Measurements from ENCODE around the gene GPRC5A.
"Not testable (repeated sequence)": the region's sequence is repeated elsewhere in the genome, so short reads cannot be mapped to it uniquely, and the experiment has no call there.

GPRC5A gene

DNA sequence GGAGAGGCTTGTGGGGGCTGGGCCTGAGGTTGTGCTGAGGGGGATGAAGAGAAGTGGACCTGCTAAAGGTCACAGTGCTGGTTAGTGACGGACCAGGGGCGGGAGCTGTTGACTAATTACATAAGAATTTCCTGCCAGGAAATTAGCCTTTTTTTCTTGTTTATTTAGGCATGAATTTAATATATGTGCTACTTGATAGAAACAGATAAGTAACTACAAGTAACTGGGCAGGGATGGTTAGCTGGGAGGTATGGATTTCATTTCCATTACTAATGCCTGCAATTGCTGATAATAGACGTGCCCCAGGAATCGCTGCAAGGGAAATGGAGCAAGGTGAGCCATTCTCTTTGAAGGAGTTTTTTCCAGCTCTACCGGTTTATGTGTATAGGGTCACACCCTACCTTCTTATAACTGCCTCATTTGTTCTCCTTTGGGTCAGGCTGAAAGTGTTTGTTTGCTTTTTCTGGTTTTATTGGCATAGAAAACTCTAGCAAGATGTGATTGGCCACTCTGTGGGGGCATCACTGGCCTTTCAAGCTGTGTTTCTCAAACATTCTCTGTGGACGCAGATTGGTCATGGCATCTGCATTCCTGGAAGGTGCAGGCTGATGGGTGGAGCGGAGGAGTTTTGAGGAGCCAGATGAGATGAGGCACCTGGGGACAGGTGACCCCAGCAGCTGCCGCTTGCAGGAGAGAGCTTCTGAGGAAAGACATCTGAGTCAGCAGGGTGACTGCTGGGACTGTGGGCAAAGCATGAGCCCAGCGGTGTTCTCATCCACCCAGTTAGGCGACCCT, 19.0 kb upstream of the GPRC5A start:
- no peaks in the 10 kb centered on the region for H3K9me3 ChIP-seq (ENCODE audit: control insufficient read depth, low read length)
- no peaks in the 10 kb centered on the region for H3K36me3 ChIP-seq (ENCODE audit: control insufficient read depth, insufficient read depth, low read length)
- whole genome bisulfite sequencing, 2 experiments = 88 to 93% methylated on average over 9 of the region's 10 CpGs
- no peak overlapping the region for H3K27ac ChIP-seq (ENCODE audit: insufficient read depth, low read depth, low read length, poor library complexity, severe bottlenecking)
- H3K4me1 ChIP-seq (ENCODE audit: control insufficient read depth, insufficient read depth, low read length) = peaks cover 6% of the 10 kb centered on the region
- H3K27me3 ChIP-seq (ENCODE audit: control insufficient read depth, insufficient read depth, low read length, poor library complexity, severe bottlenecking) = no peaks in the 10 kb centered on the region
- no peak overlapping the region for H3K4me3 ChIP-seq (ENCODE audit: insufficient read depth, low read depth, low read length)

DNA sequence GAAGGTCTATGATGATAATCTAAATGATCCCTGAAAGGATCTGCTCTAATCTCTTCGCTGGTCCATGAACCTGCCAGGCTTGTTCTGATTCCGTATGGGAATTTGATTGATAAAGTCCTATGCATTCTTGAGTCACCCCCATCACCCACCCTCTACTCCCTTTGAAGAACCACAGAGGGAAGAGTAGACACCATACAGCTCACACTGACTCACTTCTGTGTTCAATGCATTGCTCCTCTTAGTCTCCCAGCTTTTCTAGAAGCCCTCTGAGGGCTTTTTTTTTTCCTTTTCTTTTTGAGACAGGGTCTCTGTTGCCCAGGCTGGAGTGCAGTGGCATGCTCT, 18.5 kb upstream of the GPRC5A start:
- Histone ChIP-seq H3K4me3 (ENCODE audit: insufficient read depth, low read depth, low read length) (no peak overlapping the region), H3K36me3 (ENCODE audit: control insufficient read depth, insufficient read depth, low read length) (no peaks in the 10 kb centered on the region), H3K9me3 (ENCODE audit: control insufficient read depth, low read length) (no peaks in the 10 kb centered on the region), H3K4me1 (ENCODE audit: control insufficient read depth, insufficient read depth, low read length) (peaks cover 6% of the 10 kb centered on the region), H3K27ac (ENCODE audit: insufficient read depth, low read depth, low read length, poor library complexity, severe bottlenecking) (no peak overlapping the region), H3K27me3 (ENCODE audit: control insufficient read depth, insufficient read depth, low read length, poor library complexity, severe bottlenecking) (no peaks in the 10 kb centered on the region)
- 90 to 98% methylated on average over 2 of the region's 2 CpGs for WGBS, 2 experiments

DNA sequence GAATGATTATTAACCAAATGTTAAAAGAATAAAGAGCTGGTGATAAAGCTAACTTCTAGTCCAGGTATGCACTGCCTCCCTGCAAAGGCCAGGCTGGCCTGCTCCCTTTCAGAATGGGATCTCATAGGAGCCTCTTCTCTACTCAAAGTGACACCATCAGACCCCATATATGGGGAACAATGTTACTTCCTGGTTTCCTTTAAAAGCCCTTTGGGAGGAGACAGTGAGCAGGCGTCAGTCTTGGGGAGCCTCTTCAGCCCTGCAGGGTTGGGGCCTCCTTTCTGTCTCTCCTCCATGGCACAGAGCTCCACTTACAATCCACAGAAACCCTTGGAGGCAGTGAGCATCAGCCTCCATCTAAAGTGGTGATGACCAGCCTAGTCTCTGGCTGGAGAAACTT, 17.3 kb upstream of the GPRC5A start:
- no peaks in the 10 kb centered on the region for H3K36me3 ChIP-seq (ENCODE audit: control insufficient read depth, insufficient read depth, low read length)
- H3K4me3 ChIP-seq (ENCODE audit: insufficient read depth, low read depth, low read length) = no peak overlapping the region
- no peaks in the 10 kb centered on the region for H3K9me3 ChIP-seq (ENCODE audit: control insufficient read depth, low read length)
- 63 to 75% methylated on average over 1 of the region's 1 CpG for WGBS, 2 experiments
- H3K27ac ChIP-seq (ENCODE audit: insufficient read depth, low read depth, low read length, poor library complexity, severe bottlenecking) = no peak overlapping the region
- H3K4me1 ChIP-seq (ENCODE audit: control insufficient read depth, insufficient read depth, low read length) = peaks cover 6% of the 10 kb centered on the region
- no peaks in the 10 kb centered on the region for H3K27me3 ChIP-seq (ENCODE audit: control insufficient read depth, insufficient read depth, low read length, poor library complexity, severe bottlenecking)

DNA sequence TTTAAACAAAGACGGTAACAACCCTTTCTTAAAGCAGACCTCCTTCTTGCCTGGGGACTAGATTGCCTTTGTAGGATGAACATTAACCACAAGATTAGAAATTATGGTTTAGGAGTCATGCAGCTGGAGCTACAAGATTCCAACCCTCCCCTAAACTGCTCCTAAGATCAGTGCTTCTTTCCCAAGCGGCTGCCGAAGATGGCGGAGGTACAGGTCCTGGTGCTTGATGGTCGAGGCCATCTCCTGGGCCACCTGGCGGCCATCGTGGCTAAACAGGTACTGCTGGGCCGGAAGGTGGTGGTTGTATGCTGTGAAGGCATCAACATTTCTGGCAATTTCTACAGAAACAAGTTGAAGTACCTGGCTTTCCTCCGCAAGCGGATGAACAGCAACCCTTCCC, 16.1 kb upstream of the GPRC5A start:
- not testable (repeated sequence) for H3K9me3 ChIP-seq (ENCODE audit: control insufficient read depth, low read length); H3K27ac ChIP-seq (ENCODE audit: insufficient read depth, low read depth, low read length, poor library complexity, severe bottlenecking); H3K4me1 ChIP-seq (ENCODE audit: control insufficient read depth, insufficient read depth, low read length); H3K27me3 ChIP-seq (ENCODE audit: control insufficient read depth, insufficient read depth, low read length, poor library complexity, severe bottlenecking); H3K4me3 ChIP-seq (ENCODE audit: insufficient read depth, low read depth, low read length); H3K36me3 ChIP-seq (ENCODE audit: control insufficient read depth, insufficient read depth, low read length)
- 97 to 98% methylated on average over 10 of the region's 10 CpGs for WGBS, 2 experiments

GRCh38 chr12:12877153-12877768, 14.1 kb upstream of the GPRC5A start:
- Histone ChIP-seq H3K4me3 (ENCODE audit: insufficient read depth, low read depth, low read length) (no peak overlapping the region), H3K27ac (ENCODE audit: insufficient read depth, low read depth, low read length, poor library complexity, severe bottlenecking) (no peak overlapping the region), H3K27me3 (ENCODE audit: control insufficient read depth, insufficient read depth, low read length, poor library complexity, severe bottlenecking) (no peaks in the 10 kb centered on the region), H3K4me1 (ENCODE audit: control insufficient read depth, insufficient read depth, low read length) (peaks cover 6% of the 10 kb centered on the region), H3K36me3 (ENCODE audit: control insufficient read depth, insufficient read depth, low read length) (no peaks in the 10 kb centered on the region), H3K9me3 (ENCODE audit: control insufficient read depth, low read length) (no peaks in the 10 kb centered on the region)
- 90 to 92% methylated on average over 5 of the region's 5 CpGs for WGBS, 2 experiments

GRCh38 chr12:12877781-12878455, 13.4 kb upstream of the GPRC5A start:
- peaks cover 6% of the 10 kb centered on the region for H3K4me1 ChIP-seq (ENCODE audit: control insufficient read depth, insufficient read depth, low read length)
- no peak overlapping the region for H3K4me3 ChIP-seq (ENCODE audit: insufficient read depth, low read depth, low read length)
- no peaks in the 10 kb centered on the region for H3K36me3 ChIP-seq (ENCODE audit: control insufficient read depth, insufficient read depth, low read length)
- H3K27ac ChIP-seq (ENCODE audit: insufficient read depth, low read depth, low read length, poor library complexity, severe bottlenecking) = no peak overlapping the region
- WGBS, 2 experiments = 94 to 95% methylated on average over 9 of the region's 9 CpGs
- H3K9me3 ChIP-seq (ENCODE audit: control insufficient read depth, low read length) = no peaks in the 10 kb centered on the region
- H3K27me3 ChIP-seq (ENCODE audit: control insufficient read depth, insufficient read depth, low read length, poor library complexity, severe bottlenecking) = no peaks in the 10 kb centered on the region

GRCh38 chr12:12880537-12880936, 10.8 kb upstream of the GPRC5A start:
- Histone ChIP-seq H3K27me3 (ENCODE audit: control insufficient read depth, insufficient read depth, low read length, poor library complexity, severe bottlenecking) (no peaks in the 10 kb centered on the region), H3K36me3 (ENCODE audit: control insufficient read depth, insufficient read depth, low read length) (no peaks in the 10 kb centered on the region), H3K4me3 (ENCODE audit: insufficient read depth, low read depth, low read length) (no peak overlapping the region), H3K4me1 (ENCODE audit: control insufficient read depth, insufficient read depth, low read length) (no peaks in the 10 kb centered on the region), H3K9me3 (ENCODE audit: control insufficient read depth, low read length) (no peaks in the 10 kb centered on the region), H3K27ac (ENCODE audit: insufficient read depth, low read depth, low read length, poor library complexity, severe bottlenecking) (no peak overlapping the region)
- WGBS, 2 experiments = 82 to 87% methylated on average over 6 of the region's 6 CpGs

GRCh38 chr12:12881151-12881909, 10.0 kb upstream of the GPRC5A start:
- Histone ChIP-seq H3K27me3 (ENCODE audit: control insufficient read depth, insufficient read depth, low read length, poor library complexity, severe bottlenecking) (no peaks in the 10 kb centered on the region), H3K36me3 (ENCODE audit: control insufficient read depth, insufficient read depth, low read length) (no peaks in the 10 kb centered on the region), H3K27ac (ENCODE audit: insufficient read depth, low read depth, low read length, poor library complexity, severe bottlenecking) (no peak overlapping the region), H3K4me1 (ENCODE audit: control insufficient read depth, insufficient read depth, low read length) (no peaks in the 10 kb centered on the region), H3K4me3 (ENCODE audit: insufficient read depth, low read depth, low read length) (no peak overlapping the region), H3K9me3 (ENCODE audit: control insufficient read depth, low read length) (no peaks in the 10 kb centered on the region)
- WGBS, 2 experiments = 85 to 88% methylated on average over 10 to 11 of the region's 11 CpGs

GRCh38 chr12:12882288-12882687, 9.1 kb upstream of the GPRC5A start:
- no peak overlapping the region for H3K27ac ChIP-seq (ENCODE audit: insufficient read depth, low read depth, low read length, poor library complexity, severe bottlenecking)
- no peaks in the 10 kb centered on the region for H3K4me1 ChIP-seq (ENCODE audit: control insufficient read depth, insufficient read depth, low read length)
- no peak overlapping the region for H3K4me3 ChIP-seq (ENCODE audit: insufficient read depth, low read depth, low read length)
- no peaks in the 10 kb centered on the region for H3K27me3 ChIP-seq (ENCODE audit: control insufficient read depth, insufficient read depth, low read length, poor library complexity, severe bottlenecking)
- WGBS, 2 experiments = 90% methylated on average over 5 of the region's 5 CpGs
- H3K36me3 ChIP-seq (ENCODE audit: control insufficient read depth, insufficient read depth, low read length) = no peaks in the 10 kb centered on the region
- H3K9me3 ChIP-seq (ENCODE audit: control insufficient read depth, low read length) = no peaks in the 10 kb centered on the region

Data from ectodermal cell (in vitro differentiated cells).